HG03558 (cell line): ENCODE results near the gene CD164.
"Not testable (repeated sequence)": the region's sequence is repeated elsewhere in the genome, so short reads cannot be mapped to it uniquely, and the experiment has no call there.

Experiments
- ATAC-seq: cut with Tn5 transposase; IDR thresholded peaks from one replicate; pipeline ENCODE4 v1.9.1; 2021; ENCODE audit warnings: moderate number of reproducible peaks; ENCODE audit not compliant: unreplicated experiment; ENCODE audit errors: extremely low read depth

The CD164 gene

GRCh38 chr6:109345986-109346385 is 36.3 kb downstream of the CD164 start:
- no peak for ATAC-seq

DNA sequence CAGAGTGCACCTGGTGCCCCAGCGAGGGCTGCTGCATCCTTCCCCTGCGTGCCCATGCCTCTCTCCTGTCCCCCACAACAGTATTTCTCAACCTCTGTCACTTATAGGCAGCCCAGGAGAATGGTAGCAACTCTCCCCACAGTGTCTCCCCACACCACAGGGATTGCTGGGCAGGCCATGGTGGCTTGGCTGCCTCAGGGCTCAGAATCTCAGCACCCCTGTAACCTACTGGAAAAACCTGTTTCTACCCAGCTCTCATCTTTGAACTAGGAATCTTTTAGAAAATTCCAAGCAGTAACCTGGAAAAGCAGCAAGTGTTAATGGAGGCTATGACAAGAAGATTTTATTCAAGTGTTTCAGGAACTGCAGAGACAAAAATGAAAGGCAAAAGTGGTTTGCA is 38.0 kb downstream of the CD164 start:
- no peak for ATAC-seq

DNA sequence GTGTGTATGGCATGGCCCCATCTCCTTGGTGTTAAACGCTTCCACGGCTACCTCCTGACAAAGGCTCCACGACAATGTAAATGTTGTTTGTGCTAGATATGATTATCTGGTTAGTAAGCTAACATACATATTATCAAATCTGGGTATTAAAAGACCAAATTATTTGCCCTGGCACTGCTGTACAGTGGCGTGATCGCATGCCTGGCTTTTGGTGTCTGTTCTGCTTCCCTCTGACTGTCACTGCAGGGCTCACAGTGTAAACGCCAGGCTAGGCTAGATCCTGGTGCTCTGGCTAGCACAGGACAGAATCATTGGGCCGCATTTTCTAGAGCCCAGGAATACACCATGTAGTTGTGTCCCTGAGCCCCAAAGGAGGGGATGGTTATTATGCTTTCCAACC is 38.7 kb downstream of the CD164 start:
- no peak for ATAC-seq

GRCh38 chr6:109342911-109343310 is 39.4 kb downstream of the CD164 start:
- no peak for ATAC-seq

GRCh38 chr6:109342506-109342905 is 39.8 kb downstream of the CD164 start:
- no peak for ATAC-seq

- no peak for ATAC-seq
Observed at GRCh38 chr6:109340811-109341210, 41.5 kb downstream of the CD164 start.

- ATAC-seq, result no peak
Observed at GRCh38 chr6:109339906-109340678, 42.2 kb downstream of the CD164 start.

GRCh38 chr6:109336221-109336961 is 45.9 kb downstream of the CD164 start:
- ATAC-seq, result no peak

DNA sequence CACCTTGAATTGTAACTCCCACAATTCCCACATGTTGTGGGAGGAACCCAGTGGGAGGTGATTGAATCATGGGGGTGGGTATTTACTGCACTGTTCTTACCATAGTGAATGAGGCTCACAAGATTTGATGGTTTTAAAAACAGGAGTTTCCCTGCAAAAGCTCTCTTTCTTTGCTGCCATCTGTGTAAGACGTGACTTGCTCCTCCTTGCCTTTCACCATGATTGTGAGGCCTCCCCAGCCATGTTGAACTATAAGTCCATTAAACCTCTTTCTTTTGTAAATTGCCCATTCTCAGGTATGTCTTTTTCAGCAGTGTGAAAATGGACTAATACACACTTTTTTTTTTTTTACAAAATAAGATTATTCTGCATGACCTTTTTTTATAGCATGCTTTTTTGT is 48.4 kb downstream of the CD164 start:
- ATAC-seq, result not testable (repeated sequence)

DNA sequence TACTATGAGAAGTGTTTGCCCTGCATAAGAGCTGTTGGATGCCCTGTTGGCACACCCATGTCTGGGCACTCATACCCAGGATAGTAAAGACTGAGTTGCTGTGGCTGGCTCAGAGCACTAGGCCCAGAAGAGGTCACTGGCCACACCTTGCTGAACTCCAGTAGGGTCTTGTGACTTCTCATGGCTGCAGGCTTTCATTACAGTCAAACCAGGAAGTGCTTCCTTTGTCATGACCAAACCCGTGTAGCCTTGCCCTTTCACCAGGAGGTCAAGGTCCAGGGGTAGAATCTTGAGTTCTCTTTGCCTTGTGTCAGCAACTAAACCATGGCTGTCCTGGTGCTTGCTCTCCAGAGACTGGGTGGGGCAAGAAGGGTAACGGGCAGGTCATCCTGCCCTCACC is 49.5 kb downstream of the CD164 start:
- no peak for ATAC-seq

DNA sequence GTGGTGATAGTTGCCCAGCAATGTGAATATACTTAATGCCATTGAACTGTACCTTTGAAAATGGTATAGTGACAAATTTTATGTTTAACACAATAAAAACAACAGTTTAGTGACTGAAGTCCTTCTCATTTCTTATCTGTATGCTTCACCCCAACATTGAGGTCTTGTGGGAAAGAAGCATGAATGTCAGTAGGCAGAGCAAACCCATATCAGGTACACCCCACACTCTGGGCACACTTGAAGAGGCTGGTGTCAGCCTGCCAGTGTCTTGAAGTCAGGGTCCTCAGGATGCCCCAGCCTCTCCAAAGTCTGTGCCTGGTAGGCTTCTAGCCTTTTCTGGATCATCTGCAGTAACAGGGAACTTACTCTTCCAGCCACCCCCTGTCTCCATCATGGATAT is 51.2 kb downstream of the CD164 start:
- no peak for ATAC-seq

DNA sequence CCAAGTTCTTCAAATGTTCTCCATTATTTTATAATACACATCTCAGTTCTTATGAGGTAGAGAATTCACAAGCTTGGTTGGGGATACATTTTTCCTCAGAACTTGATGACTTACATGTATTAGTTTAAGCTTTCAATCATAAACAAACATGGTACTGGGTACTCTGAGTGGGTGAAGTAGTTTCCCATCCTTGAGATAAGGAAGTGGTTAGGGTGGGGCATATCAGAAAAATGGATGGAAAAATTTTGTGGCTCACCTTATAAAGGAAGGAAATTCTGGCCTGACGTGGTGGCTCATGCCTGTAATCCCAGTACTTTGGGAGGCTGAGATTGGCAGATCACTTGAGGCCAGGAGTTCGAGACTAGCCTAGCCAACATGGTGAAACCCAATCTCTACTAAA is 52.0 kb downstream of the CD164 start:
- ATAC-seq, result no peak

DNA sequence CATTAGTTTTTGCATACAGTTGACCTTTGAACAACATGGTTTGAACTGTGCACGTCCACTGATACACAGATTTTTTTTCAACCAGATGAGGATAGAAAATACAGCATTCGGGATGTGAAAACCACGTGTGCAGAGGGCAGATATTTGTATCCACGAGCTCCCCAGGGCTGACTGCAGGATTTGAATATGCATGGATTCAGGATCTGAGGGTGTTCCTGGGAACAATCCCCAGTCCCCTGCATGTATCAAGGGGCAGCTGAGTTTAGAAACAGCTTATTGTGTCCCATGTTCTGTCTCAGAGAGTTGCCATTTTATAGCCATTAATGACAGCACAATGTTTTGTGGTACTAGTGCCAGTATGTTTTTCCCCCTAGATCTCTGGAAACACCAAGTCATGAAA is 53.6 kb downstream of the CD164 start:
- no peak for ATAC-seq

- ATAC-seq, result no peak
Observed at GRCh38 chr6:109327959-109328358, 54.3 kb downstream of the CD164 start.

DNA sequence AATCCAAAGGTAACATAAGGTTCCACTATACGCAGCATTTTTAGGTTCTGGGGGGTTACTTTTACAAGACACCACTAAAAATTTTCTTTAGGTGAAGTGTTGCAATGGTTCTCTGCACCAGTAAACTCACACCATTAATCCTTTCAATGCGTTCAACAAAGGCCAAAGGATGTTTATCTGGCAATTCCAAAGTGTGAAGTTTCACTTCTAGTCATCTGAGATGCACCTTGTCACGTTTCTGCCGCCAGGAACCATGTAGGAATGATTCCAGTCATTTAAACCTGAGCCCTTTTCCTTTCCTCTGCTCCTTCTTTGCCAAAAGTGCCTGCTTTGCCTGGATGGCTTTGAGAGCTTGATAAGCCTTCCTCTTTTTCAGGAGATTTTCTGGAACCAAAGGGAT is 54.8 kb downstream of the CD164 start:
- no peak for ATAC-seq

- ATAC-seq, result no peak
Observed at GRCh38 chr6:109326351-109326750, 55.9 kb downstream of the CD164 start.

- no peak for ATAC-seq
Observed at GRCh38 chr6:109325400-109325801, 56.9 kb downstream of the CD164 start.

DNA sequence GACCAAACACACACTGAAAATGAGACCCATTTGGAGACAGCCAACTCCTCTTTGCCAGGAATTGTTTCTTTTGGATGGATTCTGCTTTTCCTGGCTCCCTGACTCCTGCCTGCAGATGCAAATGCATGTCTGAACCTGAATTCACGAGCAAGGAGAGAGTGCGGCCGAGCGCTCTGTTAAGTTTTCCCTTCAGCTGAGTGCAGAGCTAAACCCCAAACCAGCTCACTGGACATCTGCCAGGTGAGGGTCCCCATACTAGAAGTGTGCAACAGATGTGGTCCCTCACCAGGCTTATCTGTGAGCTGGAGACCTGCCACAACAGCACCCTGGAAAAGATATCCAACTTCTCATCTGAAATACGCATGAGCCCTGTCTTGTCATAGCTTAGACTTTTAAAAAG is 59.0 kb downstream of the CD164 start:
- ATAC-seq, result no peak

DNA sequence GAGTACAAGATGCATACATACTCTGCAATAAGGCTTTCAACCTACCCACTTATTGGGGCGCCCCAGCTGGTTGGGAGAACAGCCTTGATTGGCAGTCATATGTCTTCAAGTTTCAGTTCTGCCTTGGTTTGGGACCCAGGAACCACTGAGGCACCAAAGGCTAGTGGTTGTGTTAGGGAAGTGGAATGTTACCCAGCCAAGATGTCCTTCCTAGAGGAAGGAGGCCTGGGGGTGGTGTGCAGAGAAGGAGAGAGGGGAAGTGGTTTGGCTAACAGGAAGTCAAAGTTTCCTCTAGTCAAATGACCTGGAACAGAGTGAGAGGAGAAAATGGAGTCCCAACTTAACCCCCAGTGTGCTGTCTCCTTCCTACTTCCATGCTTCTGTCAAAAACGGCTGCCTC is 59.4 kb downstream of the CD164 start:
- no peak for ATAC-seq

DNA sequence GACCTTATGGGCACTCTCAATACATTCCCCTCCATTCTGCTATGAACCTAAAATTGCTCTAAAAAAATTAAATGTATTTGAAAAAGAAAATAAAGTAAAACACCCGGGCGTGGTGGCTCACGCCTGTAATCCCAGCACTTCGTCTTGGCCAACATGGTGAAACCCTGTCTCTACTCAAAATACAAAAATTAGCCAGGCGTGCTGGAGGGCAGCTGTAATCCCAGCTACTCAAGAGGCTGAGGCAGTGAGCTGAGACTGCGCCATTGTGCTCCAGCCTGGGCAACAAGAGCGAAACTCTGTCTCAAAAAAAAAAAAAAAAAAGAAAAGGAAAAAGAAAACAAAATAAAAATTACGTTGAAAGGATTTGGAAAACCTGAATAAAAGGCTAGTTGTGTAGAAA is 60.5 kb downstream of the CD164 start:
- no peak for ATAC-seq

GRCh38 chr6:109320072-109320471 is 62.2 kb downstream of the CD164 start:
- no peak for ATAC-seq

DNA sequence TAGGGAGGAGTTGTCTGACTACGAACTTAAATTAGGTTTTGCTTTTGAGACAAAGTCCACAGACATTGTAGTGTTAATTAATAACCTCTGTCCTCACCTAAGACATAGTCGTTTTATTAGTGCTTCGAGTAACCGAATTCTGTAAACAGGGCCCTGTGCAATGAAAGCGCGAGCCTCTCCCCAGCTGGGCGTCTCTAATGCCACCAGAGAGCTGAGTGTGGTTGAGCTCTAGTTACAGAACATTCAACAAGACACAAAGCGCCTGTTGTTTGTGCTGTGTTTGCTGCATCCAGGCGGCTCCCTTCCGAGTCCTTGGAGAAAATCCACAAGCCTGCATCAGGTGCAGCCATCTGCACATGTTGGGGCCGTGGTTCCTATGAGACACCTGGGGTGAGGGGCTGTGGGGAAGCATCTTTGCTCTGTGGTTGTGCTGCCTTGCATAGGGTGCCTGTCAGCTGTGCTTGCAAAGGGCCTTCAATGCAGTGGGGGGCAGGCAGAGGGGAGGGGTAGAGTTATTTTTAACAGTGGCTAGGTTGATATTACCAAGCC is 63.9 kb downstream of the CD164 start:
- no peak for ATAC-seq
